ENCODE data around the gene CDH22. TPM values are rescaled to one million over a fixed set of nuclear protein-coding genes. Genes with fewer than 3 reads are reported as not detected.

CDH22 gene
- total and polyA plus RNA-seq, 2 donors (not counting 1 experiment from before 2014, with no cell fraction given), result not detected

DNA sequence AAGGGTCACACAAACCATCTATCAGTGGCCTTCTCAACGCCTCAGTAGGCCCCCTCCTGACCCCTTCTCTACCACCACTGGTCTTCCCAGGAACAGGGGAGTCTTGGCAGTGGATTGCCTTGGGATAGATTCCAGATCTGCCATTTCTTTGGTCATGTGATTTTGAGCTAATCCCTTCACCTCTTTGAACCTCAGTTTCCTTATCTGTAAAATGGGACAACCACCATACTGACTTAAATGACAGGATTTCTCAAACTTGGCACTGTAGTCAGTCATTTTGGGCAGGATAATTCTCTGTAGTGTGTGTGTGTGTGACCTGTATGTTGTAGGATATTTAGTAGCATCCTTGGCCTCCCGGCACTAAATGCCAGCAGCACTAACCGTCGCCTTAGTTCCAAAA, 89.1 kb downstream of the CDH22 start:
- Histone ChIP-seq H3K9ac (ENCODE audit: insufficient read depth, low read length) (no peak overlapping the region), H3K4me3 (replicated peaks in 1 of 4; ENCODE audit: control extremely low read depth in 1 of 4, insufficient read depth in 1 of 4, low read depth in 3 of 4, low read length in 4 of 4) (no peak overlapping the region), H3K36me3 (ENCODE audit: control insufficient read depth, insufficient read depth, low read length) (no peaks in the 10 kb centered on the region), H4K20me1 (ENCODE audit: control insufficient read depth, extremely low read depth, insufficient read depth, low read length) (no peaks in the 10 kb centered on the region), H3K79me2 (ENCODE audit: control insufficient read depth, insufficient read depth, low read length) (no peaks in the 10 kb centered on the region), H3K4me1 (ENCODE audit: control insufficient read depth, extremely low read depth, insufficient read depth, low read length) (peaks cover 2% of the 10 kb centered on the region), H3K27me3 (ENCODE audit: control insufficient read depth, insufficient read depth, low read length) (peaks cover 5% of the 10 kb centered on the region), H3K9me3 (ENCODE audit: control insufficient read depth, insufficient read depth, low read depth, low read length) (no peaks in the 10 kb centered on the region), H3K27ac (ENCODE audit: insufficient read depth, low read length) (no peak overlapping the region), H2AFZ (ENCODE audit: low read length) (no peak overlapping the region), H3K4me2 (ENCODE audit: extremely low read depth, insufficient read depth, low read length) (no peak overlapping the region)
- TF ChIP-seq, protein P1, sequence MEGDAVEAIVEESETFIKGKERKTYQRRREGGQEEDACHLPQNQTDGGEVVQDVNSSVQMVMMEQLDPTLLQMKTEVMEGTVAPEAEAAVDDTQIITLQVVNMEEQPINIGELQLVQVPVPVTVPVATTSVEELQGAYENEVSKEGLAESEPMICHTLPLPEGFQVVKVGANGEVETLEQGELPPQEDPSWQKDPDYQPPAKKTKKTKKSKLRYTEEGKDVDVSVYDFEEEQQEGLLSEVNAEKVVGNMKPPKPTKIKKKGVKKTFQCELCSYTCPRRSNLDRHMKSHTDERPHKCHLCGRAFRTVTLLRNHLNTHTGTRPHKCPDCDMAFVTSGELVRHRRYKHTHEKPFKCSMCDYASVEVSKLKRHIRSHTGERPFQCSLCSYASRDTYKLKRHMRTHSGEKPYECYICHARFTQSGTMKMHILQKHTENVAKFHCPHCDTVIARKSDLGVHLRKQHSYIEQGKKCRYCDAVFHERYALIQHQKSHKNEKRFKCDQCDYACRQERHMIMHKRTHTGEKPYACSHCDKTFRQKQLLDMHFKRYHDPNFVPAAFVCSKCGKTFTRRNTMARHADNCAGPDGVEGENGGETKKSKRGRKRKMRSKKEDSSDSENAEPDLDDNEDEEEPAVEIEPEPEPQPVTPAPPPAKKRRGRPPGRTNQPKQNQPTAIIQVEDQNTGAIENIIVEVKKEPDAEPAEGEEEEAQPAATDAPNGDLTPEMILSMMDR (conservative IDR thresholded peaks at IDR 0.05 in 1 of 2, IDR thresholded peaks at IDR 0.05 in 1 of 2; ENCODE audit: low read depth in 1 of 2, low read length in 2 of 2), result no peak
- TF ChIP-seq EZH2 (IDR thresholded peaks at IDR 0.05; ENCODE audit: low read length, missing control alignments), result no peak
- DNase-seq (ENCODE audit: low read depth in 2 of 2), result no peak

DNA sequence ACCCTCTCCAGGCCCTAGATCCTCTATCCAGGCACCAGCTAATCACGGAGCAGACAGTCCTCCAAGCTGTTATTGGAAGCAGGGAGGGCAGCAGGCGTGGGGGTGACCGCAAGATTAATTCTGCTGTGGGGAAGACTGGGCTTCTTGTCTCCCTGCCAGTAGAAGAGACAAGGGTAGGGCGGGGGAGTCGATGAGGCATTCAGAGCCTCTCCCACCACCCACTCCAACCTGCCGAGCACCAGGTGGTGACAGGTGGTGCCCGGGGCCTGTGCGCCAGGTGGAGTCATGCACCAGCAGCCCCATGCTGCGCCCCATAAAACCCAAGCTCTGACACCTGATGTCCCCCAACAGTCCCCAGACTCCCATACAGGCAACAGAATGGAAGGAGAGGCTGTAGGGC, 89.6 kb downstream of the CDH22 start:
- Histone ChIP-seq H3K4me2 (ENCODE audit: extremely low read depth, insufficient read depth, low read length) (no peak overlapping the region), H4K20me1 (ENCODE audit: control insufficient read depth, extremely low read depth, insufficient read depth, low read length) (no peaks in the 10 kb centered on the region), H2AFZ (ENCODE audit: low read length) (no peak overlapping the region), H3K36me3 (ENCODE audit: control insufficient read depth, insufficient read depth, low read length) (no peaks in the 10 kb centered on the region), H3K4me1 (ENCODE audit: control insufficient read depth, extremely low read depth, insufficient read depth, low read length) (peaks cover 2% of the 10 kb centered on the region), H3K9ac (ENCODE audit: insufficient read depth, low read length) (no peak overlapping the region), H3K9me3 (ENCODE audit: control insufficient read depth, insufficient read depth, low read depth, low read length) (no peaks in the 10 kb centered on the region), H3K4me3 (replicated peaks in 1 of 4; ENCODE audit: control extremely low read depth in 1 of 4, insufficient read depth in 1 of 4, low read depth in 3 of 4, low read length in 4 of 4) (no peak overlapping the region), H3K27ac (ENCODE audit: insufficient read depth, low read length) (no peak overlapping the region), H3K27me3 (ENCODE audit: control insufficient read depth, insufficient read depth, low read length) (peaks cover 5% of the 10 kb centered on the region), H3K79me2 (ENCODE audit: control insufficient read depth, insufficient read depth, low read length) (no peaks in the 10 kb centered on the region)
- no peak for DNase-seq (ENCODE audit: low read depth in 2 of 2)
- TF ChIP-seq, protein P1 (conservative IDR thresholded peaks at IDR 0.05 in 1 of 2, IDR thresholded peaks at IDR 0.05 in 1 of 2; ENCODE audit: low read depth in 1 of 2, low read length in 2 of 2), result no peak
- TF ChIP-seq EZH2 (IDR thresholded peaks at IDR 0.05; ENCODE audit: low read length, missing control alignments), result no peak

DNA sequence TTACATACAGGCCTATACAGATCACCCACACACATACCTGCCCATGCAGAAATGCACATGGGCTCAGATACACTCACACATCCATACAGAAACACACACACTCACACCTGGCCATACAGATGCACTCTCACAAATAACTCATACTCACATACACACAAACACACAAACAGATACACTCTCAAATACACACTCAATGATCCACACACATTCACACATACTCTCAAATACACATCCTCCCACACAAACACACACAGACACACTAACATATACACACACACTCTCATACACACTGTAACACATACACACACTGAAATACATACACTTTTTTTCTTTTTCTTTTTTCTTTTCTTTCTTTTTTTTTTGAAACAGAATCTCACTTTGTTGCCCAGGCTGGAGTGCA, 90.7 kb downstream of the CDH22 start:
- peaks cover 2% of the 10 kb centered on the region for H3K27me3 ChIP-seq (ENCODE audit: control insufficient read depth, insufficient read depth, low read length)
- no peak overlapping the region for H3K4me3 ChIP-seq (replicated peaks in 1 of 4; ENCODE audit: control extremely low read depth in 1 of 4, insufficient read depth in 1 of 4, low read depth in 3 of 4, low read length in 4 of 4)
- no peak for DNase-seq (ENCODE audit: low read depth in 2 of 2)
- no peaks in the 10 kb centered on the region for H3K79me2 ChIP-seq (ENCODE audit: control insufficient read depth, insufficient read depth, low read length)
- H3K9ac ChIP-seq (ENCODE audit: insufficient read depth, low read length), result no peak overlapping the region
- no peak overlapping the region for H2AFZ ChIP-seq (ENCODE audit: low read length)
- no peak overlapping the region for H3K27ac ChIP-seq (ENCODE audit: insufficient read depth, low read length)
- H3K36me3 ChIP-seq (ENCODE audit: control insufficient read depth, insufficient read depth, low read length), result no peaks in the 10 kb centered on the region
- no peaks in the 10 kb centered on the region for H4K20me1 ChIP-seq (ENCODE audit: control insufficient read depth, extremely low read depth, insufficient read depth, low read length)
- H3K4me2 ChIP-seq (ENCODE audit: extremely low read depth, insufficient read depth, low read length), result no peak overlapping the region
- H3K4me1 ChIP-seq (ENCODE audit: control insufficient read depth, extremely low read depth, insufficient read depth, low read length), result peaks cover 2% of the 10 kb centered on the region
- TF ChIP-seq, protein P1 (conservative IDR thresholded peaks at IDR 0.05 in 1 of 2, IDR thresholded peaks at IDR 0.05 in 1 of 2; ENCODE audit: low read depth in 1 of 2, low read length in 2 of 2), result no peak
- no peaks in the 10 kb centered on the region for H3K9me3 ChIP-seq (ENCODE audit: control insufficient read depth, insufficient read depth, low read depth, low read length)
